HS-27A (cell line): ENCODE measurements around the gene TMPRSS3.

Experiments used
- DNase-seq: peaks from one replicate; pipeline ENCODE4 v3.0.0-alpha.2; 2012; ENCODE audit warnings: low read depth, missing footprints

The TMPRSS3 gene

DNA sequence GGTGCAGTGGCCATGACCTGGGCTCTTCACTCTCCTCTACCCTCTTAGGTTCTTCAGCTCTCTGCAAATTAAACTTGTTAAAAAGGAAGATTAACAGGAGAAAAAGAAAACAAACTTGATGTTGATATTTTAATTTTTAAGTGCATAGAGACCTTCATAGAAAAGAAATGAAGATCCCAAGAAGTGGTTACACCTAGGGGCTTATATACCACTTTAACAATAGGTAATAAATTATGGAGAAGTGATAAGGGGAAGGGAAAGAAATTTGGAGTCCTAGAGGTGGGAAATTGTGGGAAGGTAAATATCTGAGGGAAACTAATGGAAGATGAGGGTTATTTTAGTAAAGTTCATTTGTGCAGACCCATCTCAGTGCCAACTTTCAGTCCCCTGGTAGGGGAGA is 64.2 kb downstream of the TMPRSS3 start:
- DNase-seq = no peak

DNA sequence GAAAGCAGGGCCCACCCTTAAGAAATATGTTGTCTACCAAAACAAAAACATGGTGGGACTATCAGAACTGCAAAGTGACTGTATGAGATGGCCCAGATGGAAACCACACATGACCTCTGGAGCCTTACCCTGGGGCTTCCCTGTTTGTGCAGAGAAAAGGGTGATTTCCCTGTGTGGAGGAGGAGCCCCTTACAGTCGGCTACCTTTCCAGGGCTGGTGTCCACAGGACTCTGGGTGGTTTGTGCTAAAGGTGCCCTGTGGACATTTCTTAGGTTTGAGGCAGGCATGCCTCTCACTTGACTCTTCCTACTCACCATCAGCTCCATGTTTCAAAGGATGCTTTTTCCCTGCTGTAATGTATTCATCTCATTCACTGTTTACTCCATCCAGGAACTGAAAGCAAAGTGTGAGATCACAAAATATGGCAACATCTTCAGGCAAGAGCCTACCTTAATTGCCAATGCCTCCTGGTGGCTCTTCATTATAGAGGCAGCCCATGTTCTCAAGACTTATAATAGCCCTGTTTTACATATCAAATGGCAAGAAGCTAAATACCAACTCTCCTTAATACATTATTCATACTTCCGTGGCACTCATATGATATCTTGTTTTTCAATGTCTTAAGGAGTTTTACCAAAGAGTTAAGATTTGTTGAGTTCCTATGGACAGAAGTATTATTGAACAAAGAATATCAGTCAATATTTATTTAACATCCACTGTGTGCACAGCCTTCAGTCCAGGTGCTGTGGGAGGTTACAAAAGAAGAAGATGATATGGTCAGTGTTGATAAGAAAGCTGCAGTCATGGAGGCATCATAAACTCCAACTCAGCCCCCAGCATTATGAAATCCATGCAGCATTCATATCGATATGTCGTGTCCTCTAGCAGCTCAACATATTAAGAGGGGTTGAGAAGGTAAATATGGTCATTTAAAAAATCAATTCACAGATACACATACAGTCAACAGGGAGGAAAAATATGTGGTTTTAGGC is 65.2 kb downstream of the TMPRSS3 start:
- no peak for DNase-seq

DNA sequence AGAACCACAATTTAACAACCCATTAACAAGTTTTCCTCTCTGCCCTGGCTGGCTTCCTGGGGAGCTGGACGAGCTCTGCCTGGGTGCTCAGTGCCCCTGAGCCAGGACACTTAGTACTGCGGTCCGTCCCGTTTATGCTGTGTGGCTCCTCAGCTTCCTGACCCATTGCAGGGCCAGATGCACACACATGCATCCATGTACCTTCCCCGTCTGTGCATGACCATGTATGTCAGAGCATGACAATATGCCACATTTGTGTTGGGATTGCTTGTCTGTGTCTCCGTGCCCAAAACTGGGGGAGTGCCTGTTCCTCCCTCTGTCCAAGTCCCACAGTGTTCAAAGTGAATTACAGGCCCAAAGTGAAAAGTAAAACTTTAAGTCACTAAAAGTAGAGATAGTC is 71.0 kb downstream of the TMPRSS3 start:
- no peak for DNase-seq
